SK-N-MC (cell line): ENCODE measurements around the gene VASN.

Source experiments
- DNase-seq: peaks from one replicate; pipeline ENCODE4 v3.0.0-alpha.2; 2011; ENCODE audit warnings: low read depth, low spot score
- H3K27ac ChIP-seq: fragments of 200-600 bp; sonication (generic); 2 replicates; pipeline ENCODE4 v1.5.1; 2016; ENCODE audit warnings: mixed run types
- H3K36me3 ChIP-seq: fragments of 200-600 bp; sonication (generic); 2 replicates; pipeline ENCODE4 v1.6.1; 2017; ENCODE audit warnings: antibody characterized with exemption, low read length, mixed read lengths; ENCODE audit not compliant: insufficient read depth
- H3K4me3 ChIP-seq: fragments of 200-600 bp; sonication (generic); 2 replicates; pipeline ENCODE4 v1.5.1; 2016
- H3K9ac ChIP-seq: fragments of 200-600 bp; sonication (generic); 2 replicates; pipeline ENCODE4 v1.8.0; 2017; ENCODE audit warnings: mixed run types, mixed read lengths; ENCODE audit not compliant: insufficient read length
- H3K9me3 ChIP-seq: fragments of 200-600 bp; sonication (generic); 2 replicates; pipeline ENCODE4 v1.6.1; 2017; ENCODE audit warnings: low read depth, mild to moderate bottlenecking, antibody characterized with exemption, low read length, moderate library complexity, mixed read lengths
- EZH2 ChIP-seq: fragments of 200-600 bp; sonication (generic); IDR thresholded peaks from one replicate; pipeline ENCODE4 v1.6.1; 2017; ENCODE audit warnings: antibody characterized with exemption
- FOXP2 ChIP-seq: optimal IDR thresholded peaks from 2 replicates; pipeline ENCODE3; 2011; ENCODE audit warnings: mild to moderate bottlenecking, moderate library complexity; ENCODE audit not compliant: insufficient read depth; ENCODE audit errors: extremely low read length, control extremely low read depth
- POLR2AphosphoS5 ChIP-seq: IDR thresholded peaks from 2 replicates; pipeline ENCODE4 v1.6.1; 2012; ENCODE audit warnings: mild to moderate bottlenecking, low read depth, low read length, borderline replicate concordance

VASN gene

GRCh38 chr16:4395055-4395726 lies 23.5 kb downstream of the VASN start:
- no peak overlapping the region for H3K9ac ChIP-seq
- TF ChIP-seq FOXP2 (no peak), POLR2AphosphoS5 (no peak), EZH2 (no peak)
- DNase-seq: no peak
- no peaks in the 10 kb centered on the region for H3K9me3 ChIP-seq
- peak overlapping the region; percentile 76 for H3K27ac ChIP-seq
- H3K36me3 ChIP-seq: no peaks in the 10 kb centered on the region
- no peak overlapping the region for H3K4me3 ChIP-seq

GRCh38 chr16:4399001-4399730 lies 27.5 kb downstream of the VASN start:
- Histone ChIP-seq H3K9ac (no peak overlapping the region), H3K36me3 (no peaks in the 10 kb centered on the region), H3K27ac (no peak overlapping the region), H3K9me3 (no peaks in the 10 kb centered on the region), H3K4me3 (no peak overlapping the region)
- TF ChIP-seq EZH2 (no peak), FOXP2 (no peak), POLR2AphosphoS5 (no peak)
- DNase-seq: no peak

GRCh38 chr16:4401094-4401501 lies 29.4 kb downstream of the VASN start:
- H3K27ac ChIP-seq: no peak overlapping the region
- no peak for TF ChIP-seq EZH2
- TF ChIP-seq POLR2AphosphoS5: no peak
- TF ChIP-seq FOXP2: no peak
- H3K9me3 ChIP-seq: no peaks in the 10 kb centered on the region
- no peaks in the 10 kb centered on the region for H3K36me3 ChIP-seq
- no peak for DNase-seq
- H3K9ac ChIP-seq: no peak overlapping the region
- no peak overlapping the region for H3K4me3 ChIP-seq

GRCh38 chr16:4401510-4401909 lies 29.9 kb downstream of the VASN start:
- H3K36me3 ChIP-seq: no peaks in the 10 kb centered on the region
- H3K27ac ChIP-seq: no peak overlapping the region
- DNase-seq: no peak
- no peak overlapping the region for H3K4me3 ChIP-seq
- no peak overlapping the region for H3K9ac ChIP-seq
- TF ChIP-seq POLR2AphosphoS5 (no peak), FOXP2 (no peak), EZH2 (no peak)
- H3K9me3 ChIP-seq: no peaks in the 10 kb centered on the region

- DNase-seq: no peak
- TF ChIP-seq POLR2AphosphoS5 (no peak), FOXP2 (no peak), EZH2 (no peak)
Observed at GRCh38 chr16:4402439-4403132, 30.9 kb downstream of the VASN start.

GRCh38 chr16:4403133-4403949 lies 31.7 kb downstream of the VASN start:
- H3K9ac ChIP-seq: no peak overlapping the region
- H3K4me3 ChIP-seq: no peak overlapping the region
- H3K36me3 ChIP-seq: no peaks in the 10 kb centered on the region
- DNase-seq: no peak
- H3K9me3 ChIP-seq: no peaks in the 10 kb centered on the region
- no peak overlapping the region for H3K27ac ChIP-seq
- TF ChIP-seq POLR2AphosphoS5 (no peak), EZH2 (no peak), FOXP2 (no peak)

More at GRCh38 chr16:4402439-4403132, 30.9 kb downstream of the VASN start:
- H3K27ac ChIP-seq: no peak overlapping the region
- H3K36me3 ChIP-seq: no peaks in the 10 kb centered on the region
- H3K4me3 ChIP-seq: no peak overlapping the region
- no peak overlapping the region for H3K9ac ChIP-seq
- no peaks in the 10 kb centered on the region for H3K9me3 ChIP-seq

GRCh38 chr16:4404247-4404966 lies 32.8 kb downstream of the VASN start:
- TF ChIP-seq FOXP2 (no peak), EZH2 (no peak), POLR2AphosphoS5 (no peak)
- Histone ChIP-seq H3K27ac (no peak overlapping the region), H3K9ac (no peak overlapping the region), H3K9me3 (no peaks in the 10 kb centered on the region), H3K4me3 (no peak overlapping the region), H3K36me3 (no peaks in the 10 kb centered on the region)
- DNase-seq: no peak
